Measurements from ENCODE around the gene CORO7. TPM values are rescaled to one million over a fixed set of nuclear protein-coding genes. Genes with fewer than 3 reads are reported as not detected.

CORO7 gene
- polyA plus RNA-seq, 2 of the 4 experiments (the other 2 are of a cell fraction) = 6.0 to 11.9 TPM

- H3K4me1 ChIP-seq = peaks cover 12% of the 10 kb centered on the region; the same call in 1 of the 3 replicates
- CTCF ChIA-PET = interaction anchor here (0.6 to 2.7 kb wide), 4 partner anchors 9 to 223 kb away, joined by 3 to 7 read pairs (median 4); no protein-coding TSS in a partner anchor
Measured at GRCh38 chr16:4461250-4462085, 45.1 kb upstream of the CORO7 start.

GRCh38 chr16:4460936-4461249 lies 44.5 kb upstream of the CORO7 start:
- ATAC-seq = peak in 1 of 2 experiments; percentile 17; a peak in 2 of 6 replicates
- Histone ChIP-seq H3K9me3 (no peaks in the 10 kb centered on the region), H3K4me3 (no peak overlapping the region), H3K4me1 (peaks cover 12% of the 10 kb centered on the region; the same call in 1 of the 3 replicates), H3K4me2 (no peak overlapping the region), H3K27ac (no peak overlapping the region)
- FAIRE-seq = no peak
- POLR2A ChIA-PET = interaction anchor here (1.2 kb wide), 1 partner anchor 16 kb away, joined by 4 read pairs; the partner anchor contains the start of gene HMOX2
- no peak for DNase-seq (ENCODE audit: low read depth in 1 of 2, low spot score in 1 of 2)
- 87% methylated on average over 5 of the region's 5 CpGs for WGBS (ENCODE audit: missing lambda C conversion rate)
- TF ChIP-seq RNF2 (IDR thresholded peaks at IDR 0.05; ENCODE audit: borderline replicate concordance, low read depth) (no peak), PHF8 (IDR thresholded peaks at IDR 0.05; ENCODE audit: borderline replicate concordance, low read depth) (no peak), MYC (IDR thresholded peaks at IDR 0.05; ENCODE audit: borderline replicate concordance, low read length) (no peak), ATOH8 (CRISPR knock-in tag; IDR thresholded peaks at IDR 0.05; ENCODE audit: low read depth) (no peak), FOSL2 (IDR thresholded peaks at IDR 0.05) (no peak), FOSL2 (CRISPR knock-in tag; IDR thresholded peaks at IDR 0.05) (no peak), ESRRA (IDR thresholded peaks at IDR 0.05; ENCODE audit: borderline replicate concordance, low read length) (no peak), CHD2 (IDR thresholded peaks at IDR 0.05; ENCODE audit: low read length, partially characterized antibody) (no peak), ZNF302 (CRISPR knock-in tag; IDR thresholded peaks at IDR 0.05) (no peak), BCL3 (IDR thresholded peaks at IDR 0.05) (no peak), FOSB (CRISPR knock-in tag; IDR thresholded peaks at IDR 0.05) (no peak), ELK1 (IDR thresholded peaks at IDR 0.05; ENCODE audit: low read depth, low read length) (no peak)
- CTCF ChIA-PET = interaction anchor here (0.6 to 2.7 kb wide), 3 partner anchors 9 to 222 kb away, joined by 3 to 7 read pairs (median 3); no protein-coding TSS in a partner anchor

More at GRCh38 chr16:4461250-4462085, 45.1 kb upstream of the CORO7 start:
- TF ChIP-seq CBX8 (IDR thresholded peaks at IDR 0.05) (no peak), GATA3 (IDR thresholded peaks at IDR 0.05; ENCODE audit: borderline replicate concordance) (no peak), MAZ (IDR thresholded peaks at IDR 0.05; ENCODE audit: borderline replicate concordance, low read depth, low read length) (no peak), RFX5 (IDR thresholded peaks at IDR 0.05) (no peak), EP300 (IDR thresholded peaks at IDR 0.05) (no peak), RNF2 (IDR thresholded peaks at IDR 0.05; ENCODE audit: borderline replicate concordance, low read depth) (no peak)
- POLR2A ChIA-PET = interaction anchor here (1.2 kb wide), 1 partner anchor 15 kb away, joined by 4 read pairs; the partner anchor contains the start of gene HMOX2
- DNase-seq (ENCODE audit: low read depth in 1 of 2, low spot score in 1 of 2) (peak in 1 of 2 experiments; percentile 31), FAIRE-seq (no peak), ATAC-seq (peak; percentile 39 to 60; a peak in 5 of 6 replicates)
- Histone ChIP-seq H3K27ac (no peak overlapping the region), H3K9me3 (no peaks in the 10 kb centered on the region), H3K4me3 (no peak overlapping the region), H3K4me2 (no peak overlapping the region)
- 85% methylated on average over 24 of the region's 27 CpGs for WGBS (ENCODE audit: missing lambda C conversion rate)

- DNase-seq (ENCODE audit: low read depth in 1 of 2, low spot score in 1 of 2) (no peak), FAIRE-seq (no peak), ATAC-seq (peak; percentile 11 to 12; a peak in 2 of 6 replicates)
- WGBS (ENCODE audit: missing lambda C conversion rate) = 83% methylated on average over 8 of the region's 10 CpGs
- Histone ChIP-seq H3K9me3 (no peaks in the 10 kb centered on the region), H3K4me1 (peaks cover 2% of the 10 kb centered on the region; the same call in 2 of the 3 replicates), H3K4me3 (no peak overlapping the region), H3K4me2 (no peak overlapping the region), H3K27ac (no peak overlapping the region)
- POLR2A ChIA-PET = no interaction called here
- CTCF ChIA-PET = no interaction called here
- TF ChIP-seq CEBPB (IDR thresholded peaks at IDR 0.05) (no peak), PHF8 (IDR thresholded peaks at IDR 0.05; ENCODE audit: borderline replicate concordance, low read depth) (no peak), CHD4 (IDR thresholded peaks at IDR 0.05; ENCODE audit: borderline replicate concordance) (no peak), MYC (IDR thresholded peaks at IDR 0.05; ENCODE audit: borderline replicate concordance, low read length) (no peak), NFE2L2 (conservative IDR thresholded peaks at IDR 0.05; ENCODE audit: low read length) (no peak), TFCP2L1 (CRISPR knock-in tag; IDR thresholded peaks at IDR 0.05) (no peak), PBX3 (IDR thresholded peaks at IDR 0.05) (no peak), FOSB (CRISPR knock-in tag; IDR thresholded peaks at IDR 0.05) (no peak), ESRRA (IDR thresholded peaks at IDR 0.05; ENCODE audit: borderline replicate concordance, low read length) (no peak), HEYL (CRISPR knock-in tag; IDR thresholded peaks at IDR 0.05) (no peak), RFX5 (IDR thresholded peaks at IDR 0.05) (no peak), FOXS1 (CRISPR knock-in tag; IDR thresholded peaks at IDR 0.05) (no peak)
Measured at GRCh38 chr16:4455951-4456350, 39.6 kb upstream of the CORO7 start.

Data from A549 (cell line).